HepG2 (cell line): ENCODE results near the gene CHCHD6. TPM values are rescaled to one million over a fixed set of nuclear protein-coding genes. Genes with fewer than 3 reads are reported as not detected.
A peak's percentile ranks its signal among the peaks of the same experiment; 100 is the strongest.

Experiments used
- ATM ChIP-seq: fragments of 450-650 bp; IDR thresholded peaks from 2 replicates; pipeline ENCODE4 v1.7.1; 2017; ENCODE audit warnings: mild to moderate bottlenecking, borderline replicate concordance
- BORCS8-MEF2B ChIP-seq: sonication (generic); formaldehyde crosslinking; IDR thresholded peaks from 2 replicates; pipeline ENCODE4 v1.8.0; 2022; ENCODE audit warnings: mild to moderate bottlenecking, missing genetic modification reagents
- DMAP1 ChIP-seq: IDR thresholded peaks from 2 replicates; pipeline ENCODE4 v1.6.1; 2016
- GATAD1 ChIP-seq: IDR thresholded peaks from 2 replicates; pipeline ENCODE4 v1.6.1; 2016; ENCODE audit warnings: missing genetic modification reagents, missing compliant biosample characterization
- GTF3A ChIP-seq: sonication (generic); formaldehyde crosslinking; conservative IDR thresholded peaks from 2 replicates; pipeline ENCODE4 v1.4.0; 2020; ENCODE audit warnings: mild to moderate bottlenecking, missing genetic modification reagents
- NFRKB ChIP-seq: fragments of 450-650 bp; IDR thresholded peaks from 2 replicates; pipeline ENCODE4 v1.6.1; 2017
- PHF21A ChIP-seq: sonication (generic); formaldehyde crosslinking; IDR thresholded peaks from 2 replicates; pipeline ENCODE4 v1.5.0; 2020; ENCODE audit warnings: mild to moderate bottlenecking, missing genetic modification reagents
- REPIN1 ChIP-seq: sonication (generic); formaldehyde crosslinking; IDR thresholded peaks from 2 replicates; pipeline ENCODE4 v1.8.0; 2022; ENCODE audit warnings: missing genetic modification reagents, low read depth, mild to moderate bottlenecking, borderline replicate concordance
- RFXANK ChIP-seq: IDR thresholded peaks from 2 replicates; pipeline ENCODE4 v1.6.1; 2016
- SP140L ChIP-seq: sonication (generic); formaldehyde crosslinking; IDR thresholded peaks from 2 replicates; pipeline ENCODE4 v1.4.0; 2020; ENCODE audit warnings: missing genetic modification reagents, borderline replicate concordance
- SRF ChIP-seq: IDR thresholded peaks from 2 replicates; pipeline ENCODE4 v1.6.1; 2011; ENCODE audit warnings: mild to moderate bottlenecking, low read depth, low read length, moderate library complexity
- TGIF2 ChIP-seq: IDR thresholded peaks from 2 replicates; pipeline ENCODE4 v1.6.1; 2016; ENCODE audit warnings: control low read depth, missing compliant biosample characterization
- YEATS4 ChIP-seq: sonication (generic); formaldehyde crosslinking; IDR thresholded peaks from 2 replicates; pipeline ENCODE4 v1.4.0; 2020; ENCODE audit warnings: missing genetic modification reagents, borderline replicate concordance
- ZNF253 ChIP-seq: sonication (generic); formaldehyde crosslinking; IDR thresholded peaks from 2 replicates; pipeline ENCODE4 v1.8.0; 2022; ENCODE audit warnings: mild to moderate bottlenecking, missing genetic modification reagents, borderline replicate concordance
- ZNF30 ChIP-seq: sonication (generic); formaldehyde crosslinking; IDR thresholded peaks from 2 replicates; pipeline ENCODE4 v1.5.0; 2020; ENCODE audit warnings: mild to moderate bottlenecking, missing genetic modification reagents
- ZNF44 ChIP-seq: sonication (generic); formaldehyde crosslinking; IDR thresholded peaks from 2 replicates; pipeline ENCODE4 v1.5.1; 2020; ENCODE audit warnings: mild to moderate bottlenecking, missing genetic modification reagents
- ZNF570 ChIP-seq: sonication (generic); formaldehyde crosslinking; IDR thresholded peaks from 2 replicates; pipeline ENCODE4 v1.4.0; 2020; ENCODE audit warnings: mild to moderate bottlenecking, missing genetic modification reagents, borderline replicate concordance
- ZNF652 ChIP-seq: IDR thresholded peaks from 2 replicates; pipeline ENCODE4 v1.6.1; 2016; ENCODE audit warnings: low read depth, borderline replicate concordance
- ZSCAN12 ChIP-seq: sonication (generic); formaldehyde crosslinking; IDR thresholded peaks from 2 replicates; pipeline ENCODE4 v1.9.0; 2021; ENCODE audit warnings: mild to moderate bottlenecking, missing genetic modification reagents
- polyA plus RNA-seq, 8 experiments: library from polyadenylated mRNA; depleted of rRNA in 3 of 8; stranded (reverse) in 7 of 8; unstranded in 1 of 8; fragments of >200 nt; fragmentation: Illumina TruSeq in 4 of 8; extraction: Trizol in 4 of 8; gene quantifications; 2 replicates each; pipeline versions ENCODE4 v1.2.1 to v1.2.3, GENCODE V29; 2011 to 2016; ENCODE audit warnings: low read depth in 4 of 8, missing spikeins in 1 of 8, mixed read lengths in 1 of 8; ENCODE audit not compliant: insufficient read depth in 1 of 8
- total RNA-seq, 5 experiments: library from RNA; depleted of rRNA; stranded (reverse); fragments of >200 nt; fragmentation: Illumina TruSeq; extraction: Trizol; gene quantifications; 2 replicates each; pipeline ENCODE4 v1.2.3, GENCODE V29; 2016; ENCODE audit warnings: low read depth in 1 of 5
- TF ChIP-seq, protein P1 (sequence below): sonication (generic); formaldehyde crosslinking; IDR thresholded peaks from 2 replicates; pipeline ENCODE4 v1.8.1; 2023; ENCODE audit warnings: mild to moderate bottlenecking, missing genetic modification reagents
- TF ChIP-seq, protein P2 (sequence below): sonication (generic); formaldehyde crosslinking; IDR thresholded peaks from 2 replicates; pipeline ENCODE4 v1.4.0; 2020; ENCODE audit warnings: mild to moderate bottlenecking, missing genetic modification reagents, borderline replicate concordance
- TF ChIP-seq, protein P3 (sequence below): sonication (generic); formaldehyde crosslinking; IDR thresholded peaks from 2 replicates; pipeline ENCODE4 v1.5.1; 2020; ENCODE audit warnings: mild to moderate bottlenecking, moderate library complexity, missing genetic modification reagents
- TF ChIP-seq, protein P4 (sequence below): conservative IDR thresholded peaks from 2 replicates; pipeline ENCODE4 v1.6.1; 2018; ENCODE audit warnings: missing genetic modification reagents
- TF ChIP-seq, protein P5 (sequence below): sonication (generic); formaldehyde crosslinking; IDR thresholded peaks from 2 replicates; pipeline ENCODE4 v1.4.0; 2020; ENCODE audit warnings: missing genetic modification reagents, borderline replicate concordance

The CHCHD6 gene
- total and polyA plus RNA-seq, 2 of the 13 experiments (the other 11 are each of a cell fraction or from before 2014, with no cell fraction given) = 20.3 to 20.8 TPM

DNA sequence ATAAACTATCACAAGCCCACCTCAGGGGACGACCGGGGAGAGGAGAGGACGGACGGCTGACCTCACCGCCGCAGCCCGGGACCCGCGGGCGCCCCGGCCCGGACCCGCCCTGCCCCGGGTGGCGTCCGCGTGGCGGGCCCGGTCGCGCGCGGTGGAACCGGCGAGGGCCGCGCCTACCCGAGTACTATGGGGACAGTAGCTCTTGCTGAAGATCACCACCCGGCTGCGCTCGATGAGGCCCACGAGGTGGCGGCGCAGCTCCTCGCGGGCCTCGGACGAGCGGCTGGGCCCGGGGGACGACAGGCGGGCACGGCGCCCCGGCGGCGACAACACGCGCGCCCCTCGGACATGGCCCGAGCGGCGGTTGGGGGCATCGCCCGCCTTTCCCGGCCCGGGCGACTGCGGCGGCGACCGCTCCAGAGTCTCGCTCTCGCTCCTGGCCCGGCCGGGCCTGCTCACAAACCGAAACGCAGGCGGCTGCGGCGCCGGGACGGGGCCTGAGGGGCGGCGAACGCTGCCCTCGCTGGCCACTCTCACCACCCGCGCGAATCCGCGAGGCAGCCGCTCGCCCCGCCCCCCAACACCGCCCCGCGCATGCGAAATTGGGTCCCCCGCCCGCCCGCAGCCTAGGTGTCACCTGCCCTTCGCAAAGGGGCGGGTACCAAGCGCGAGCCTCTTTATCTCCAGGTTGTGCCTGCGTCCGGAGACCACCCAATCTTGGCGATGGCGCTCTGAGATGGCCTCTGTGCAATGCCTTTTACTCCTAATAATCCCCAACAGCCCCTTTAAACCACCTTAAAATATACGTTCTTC lies 49.3 kb upstream of the CHCHD6 start, which contains the start of gene TXNRD3 (continued):
- TF ChIP-seq, protein P1, sequence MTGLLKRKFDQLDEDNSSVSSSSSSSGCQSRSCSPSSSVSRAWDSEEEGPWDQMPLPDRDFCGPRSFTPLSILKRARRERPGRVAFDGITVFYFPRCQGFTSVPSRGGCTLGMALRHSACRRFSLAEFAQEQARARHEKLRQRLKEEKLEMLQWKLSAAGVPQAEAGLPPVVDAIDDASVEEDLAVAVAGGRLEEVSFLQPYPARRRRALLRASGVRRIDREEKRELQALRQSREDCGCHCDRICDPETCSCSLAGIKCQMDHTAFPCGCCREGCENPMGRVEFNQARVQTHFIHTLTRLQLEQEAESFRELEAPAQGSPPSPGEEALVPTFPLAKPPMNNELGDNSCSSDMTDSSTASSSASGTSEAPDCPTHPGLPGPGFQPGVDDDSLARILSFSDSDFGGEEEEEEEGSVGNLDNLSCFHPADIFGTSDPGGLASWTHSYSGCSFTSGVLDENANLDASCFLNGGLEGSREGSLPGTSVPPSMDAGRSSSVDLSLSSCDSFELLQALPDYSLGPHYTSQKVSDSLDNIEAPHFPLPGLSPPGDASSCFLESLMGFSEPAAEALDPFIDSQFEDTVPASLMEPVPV (CRISPR knock-in tag) = no peak
- TF ChIP-seq, protein P2, sequence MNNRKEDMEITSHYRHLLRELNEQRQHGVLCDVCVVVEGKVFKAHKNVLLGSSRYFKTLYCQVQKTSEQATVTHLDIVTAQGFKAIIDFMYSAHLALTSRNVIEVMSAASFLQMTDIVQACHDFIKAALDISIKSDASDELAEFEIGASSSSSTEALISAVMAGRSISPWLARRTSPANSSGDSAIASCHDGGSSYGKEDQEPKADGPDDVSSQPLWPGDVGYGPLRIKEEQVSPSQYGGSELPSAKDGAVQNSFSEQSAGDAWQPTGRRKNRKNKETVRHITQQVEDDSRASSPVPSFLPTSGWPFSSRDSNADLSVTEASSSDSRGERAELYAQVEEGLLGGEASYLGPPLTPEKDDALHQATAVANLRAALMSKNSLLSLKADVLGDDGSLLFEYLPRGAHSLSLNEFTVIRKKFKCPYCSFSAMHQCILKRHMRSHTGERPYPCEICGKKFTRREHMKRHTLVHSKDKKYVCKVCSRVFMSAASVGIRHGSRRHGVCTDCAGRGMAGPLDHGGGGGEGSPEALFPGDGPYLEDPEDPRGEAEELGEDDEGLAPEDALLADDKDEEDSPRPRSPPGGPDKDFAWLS (CRISPR knock-in tag) = no peak
- TF ChIP-seq, protein P3, sequence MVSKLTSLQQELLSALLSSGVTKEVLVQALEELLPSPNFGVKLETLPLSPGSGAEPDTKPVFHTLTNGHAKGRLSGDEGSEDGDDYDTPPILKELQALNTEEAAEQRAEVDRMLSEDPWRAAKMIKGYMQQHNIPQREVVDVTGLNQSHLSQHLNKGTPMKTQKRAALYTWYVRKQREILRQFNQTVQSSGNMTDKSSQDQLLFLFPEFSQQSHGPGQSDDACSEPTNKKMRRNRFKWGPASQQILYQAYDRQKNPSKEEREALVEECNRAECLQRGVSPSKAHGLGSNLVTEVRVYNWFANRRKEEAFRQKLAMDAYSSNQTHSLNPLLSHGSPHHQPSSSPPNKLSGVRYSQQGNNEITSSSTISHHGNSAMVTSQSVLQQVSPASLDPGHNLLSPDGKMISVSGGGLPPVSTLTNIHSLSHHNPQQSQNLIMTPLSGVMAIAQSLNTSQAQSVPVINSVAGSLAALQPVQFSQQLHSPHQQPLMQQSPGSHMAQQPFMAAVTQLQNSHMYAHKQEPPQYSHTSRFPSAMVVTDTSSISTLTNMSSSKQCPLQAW = no peak
- TF ChIP-seq SP140L (no peak; the same call in 1 of the 2 replicates), ZNF44 (CRISPR knock-in tag) (no peak), TGIF2 (CRISPR knock-in tag) (no peak), PHF21A (CRISPR knock-in tag) (no peak), NFRKB (no peak), ZNF652 (CRISPR knock-in tag) (no peak), YEATS4 (peak; percentile 83), ZNF253 (CRISPR knock-in tag) (no peak), ZSCAN12 (CRISPR knock-in tag) (no peak), RFXANK (CRISPR knock-in tag) (no peak), ATM (no peak), ZNF570 (CRISPR knock-in tag) (0 out of 2 replicates have a peak, but pooled peaks have one; percentile 37), DMAP1 (CRISPR knock-in tag) (no peak), GTF3A (CRISPR knock-in tag) (no peak), SRF (no peak), REPIN1 (CRISPR knock-in tag) (no peak), BORCS8-MEF2B (CRISPR knock-in tag) (peak; percentile 62), GATAD1 (CRISPR knock-in tag) (no peak), ZNF30 (CRISPR knock-in tag) (no peak)
- TF ChIP-seq, protein P4, sequence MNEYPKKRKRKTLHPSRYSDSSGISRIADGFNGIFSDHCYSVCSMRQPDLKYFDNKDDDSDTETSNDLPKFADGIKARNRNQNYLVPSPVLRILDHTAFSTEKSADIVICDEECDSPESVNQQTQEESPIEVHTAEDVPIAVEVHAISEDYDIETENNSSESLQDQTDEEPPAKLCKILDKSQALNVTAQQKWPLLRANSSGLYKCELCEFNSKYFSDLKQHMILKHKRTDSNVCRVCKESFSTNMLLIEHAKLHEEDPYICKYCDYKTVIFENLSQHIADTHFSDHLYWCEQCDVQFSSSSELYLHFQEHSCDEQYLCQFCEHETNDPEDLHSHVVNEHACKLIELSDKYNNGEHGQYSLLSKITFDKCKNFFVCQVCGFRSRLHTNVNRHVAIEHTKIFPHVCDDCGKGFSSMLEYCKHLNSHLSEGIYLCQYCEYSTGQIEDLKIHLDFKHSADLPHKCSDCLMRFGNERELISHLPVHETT (CRISPR knock-in tag) = no peak
- TF ChIP-seq, protein P5, sequence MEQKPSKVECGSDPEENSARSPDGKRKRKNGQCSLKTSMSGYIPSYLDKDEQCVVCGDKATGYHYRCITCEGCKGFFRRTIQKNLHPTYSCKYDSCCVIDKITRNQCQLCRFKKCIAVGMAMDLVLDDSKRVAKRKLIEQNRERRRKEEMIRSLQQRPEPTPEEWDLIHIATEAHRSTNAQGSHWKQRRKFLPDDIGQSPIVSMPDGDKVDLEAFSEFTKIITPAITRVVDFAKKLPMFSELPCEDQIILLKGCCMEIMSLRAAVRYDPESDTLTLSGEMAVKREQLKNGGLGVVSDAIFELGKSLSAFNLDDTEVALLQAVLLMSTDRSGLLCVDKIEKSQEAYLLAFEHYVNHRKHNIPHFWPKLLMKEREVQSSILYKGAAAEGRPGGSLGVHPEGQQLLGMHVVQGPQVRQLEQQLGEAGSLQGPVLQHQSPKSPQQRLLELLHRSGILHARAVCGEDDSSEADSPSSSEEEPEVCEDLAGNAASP = no peak
